GM18517 (cell line): ENCODE data around the gene IRF8.
"Not testable (repeated sequence)": the region's sequence is repeated elsewhere in the genome, so short reads cannot be mapped to it uniquely, and the experiment has no call there.

Experiments used
- ATAC-seq: cut with Tn5 transposase; IDR thresholded peaks from one replicate; pipeline ENCODE4 v1.9.1; 2021; ENCODE audit warnings: mild to moderate bottlenecking, moderate library complexity; ENCODE audit not compliant: unreplicated experiment

The IRF8 gene

GRCh38 chr16:85898521-85899442 lies at the start of gene IRF8:
Gene IRF8, plus strand, starts transcription at chr16:85899162. Its CDS starts 3,854 bp downstream, at chr16:85903016.
- no peak for ATAC-seq

GRCh38 chr16:85849388-85849787 lies 49.6 kb upstream of the IRF8 start:
- no peak for ATAC-seq

DNA sequence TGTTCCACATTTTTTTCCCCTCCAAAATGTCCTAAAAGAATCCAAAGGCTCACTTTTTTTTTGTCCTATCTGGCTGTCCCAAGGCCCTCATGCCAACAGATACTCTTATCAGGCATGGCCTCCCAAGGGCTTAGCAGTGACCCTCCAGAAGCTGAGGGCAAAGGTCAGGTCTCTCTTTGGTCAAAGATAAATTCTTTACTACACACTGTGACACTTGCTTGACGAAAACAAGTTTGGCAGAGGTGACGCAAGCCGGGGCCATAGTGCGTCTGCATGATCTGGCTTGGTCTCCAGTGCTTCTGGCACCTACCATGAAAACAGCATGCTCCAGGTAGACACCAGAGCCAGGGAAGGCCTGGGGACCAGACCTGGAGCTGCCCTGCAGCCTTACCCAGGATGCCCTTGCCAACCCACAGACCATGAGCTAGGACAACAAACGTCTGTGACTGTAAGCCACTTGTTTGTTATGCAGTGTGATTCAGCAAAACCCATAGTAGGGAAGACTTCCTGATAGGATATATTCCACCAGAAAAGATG lies 48.5 kb upstream of the IRF8 start:
- ATAC-seq, result no peak

DNA sequence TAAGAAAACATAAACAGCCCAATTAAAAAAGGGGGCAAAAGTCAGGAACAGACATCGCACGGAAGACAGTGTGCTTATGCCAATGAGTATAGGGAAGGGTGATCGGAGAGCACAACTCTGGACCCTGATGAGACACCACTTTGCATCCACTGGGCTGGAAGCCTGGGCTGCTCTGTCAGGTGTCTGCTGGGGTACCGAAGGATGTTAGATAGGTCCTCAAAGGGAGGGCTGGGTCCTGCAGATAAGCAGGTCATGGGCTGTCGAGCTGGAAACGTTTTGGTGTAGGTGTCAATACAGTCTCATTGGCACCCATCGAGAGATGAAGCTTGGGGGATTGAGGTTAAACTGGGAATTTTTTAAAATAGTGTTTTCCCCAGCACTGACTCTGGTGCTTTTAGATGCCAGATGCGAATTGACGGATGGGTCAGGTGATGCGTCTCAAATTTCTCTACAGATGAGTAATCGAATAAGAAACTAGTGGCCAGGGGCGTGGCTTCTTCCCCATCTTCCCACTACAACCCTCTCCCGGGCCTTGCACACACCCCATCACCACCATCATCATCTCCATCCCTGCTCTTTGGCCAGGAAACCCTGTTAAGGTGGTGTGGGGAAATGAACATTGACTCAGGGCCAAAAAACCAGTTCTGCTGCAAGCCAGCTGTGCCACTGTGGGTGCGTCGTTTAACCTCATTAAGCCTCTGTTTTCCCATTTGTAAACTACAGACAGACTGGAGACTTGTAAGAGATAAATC lies 47.8 kb upstream of the IRF8 start:
- no peak for ATAC-seq

- ATAC-seq, result no peak
These were observed 45.1 kb upstream of the IRF8 start for GRCh38 chr16:85853547-85854545.

DNA sequence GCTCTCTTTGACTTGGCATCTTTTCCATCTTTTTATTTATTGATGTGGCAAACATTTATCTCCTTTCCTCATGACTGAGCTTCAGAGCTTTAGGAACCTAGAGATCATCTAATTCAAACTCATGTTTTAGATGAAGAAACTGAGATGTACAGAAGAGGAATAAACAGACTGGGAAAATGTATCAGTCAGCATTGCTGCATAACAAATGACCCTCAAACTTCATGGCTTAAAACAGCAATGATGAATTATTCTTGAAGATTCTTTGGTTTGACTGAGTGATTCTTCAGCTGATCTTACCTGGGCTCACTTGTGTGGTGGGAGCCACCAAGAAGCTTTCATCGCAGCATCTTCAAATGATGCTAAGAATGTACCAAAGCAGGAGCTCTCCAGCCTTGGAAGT lies 44.0 kb upstream of the IRF8 start:
- ATAC-seq, result no peak

DNA sequence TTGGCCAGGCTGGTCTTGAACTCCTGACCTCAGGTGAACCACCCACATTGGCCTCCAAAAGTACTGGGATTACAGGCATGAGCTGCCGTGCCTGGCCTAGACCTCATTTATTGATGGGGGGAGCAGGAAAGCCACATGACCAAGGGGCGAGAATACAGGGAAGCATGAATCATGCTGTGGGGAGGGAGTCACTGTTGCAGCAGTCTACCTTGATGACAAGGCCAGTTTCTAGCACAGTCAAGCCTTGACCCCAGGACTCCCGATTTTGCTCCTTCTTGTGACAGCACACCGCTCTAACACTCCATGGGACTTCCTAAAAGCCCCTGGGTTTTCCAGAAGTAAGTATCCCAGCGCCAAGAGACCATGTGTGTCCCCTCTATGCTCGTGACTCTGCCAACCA lies 42.9 kb upstream of the IRF8 start:
- no peak for ATAC-seq

GRCh38 chr16:85856585-85856984 lies 42.4 kb upstream of the IRF8 start:
- ATAC-seq, result no peak

DNA sequence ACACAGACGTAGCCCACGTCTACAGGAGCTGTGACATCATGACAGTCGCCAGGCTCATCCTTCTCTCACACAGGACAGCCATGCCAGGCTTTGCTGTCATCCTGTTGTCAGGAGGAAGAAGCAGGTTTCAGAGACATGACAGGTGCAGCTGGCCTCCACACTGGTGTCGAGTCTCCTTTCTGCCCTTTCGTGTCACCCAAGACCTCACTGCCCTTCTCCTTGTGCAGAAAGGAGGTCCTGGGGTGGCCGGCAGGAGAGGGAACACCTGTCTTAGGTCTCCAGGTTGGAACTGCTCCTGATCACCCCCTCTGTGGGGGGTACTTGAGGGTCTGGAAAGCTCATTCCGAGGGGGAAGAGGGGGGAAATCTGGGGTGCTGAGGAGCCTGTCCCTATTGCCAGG lies 41.6 kb upstream of the IRF8 start:
- ATAC-seq, result no peak

- ATAC-seq, result not testable (repeated sequence)
These were observed 40.4 kb upstream of the IRF8 start for GRCh38 chr16:85858571-85858970.

GRCh38 chr16:85858984-85859817 lies 39.8 kb upstream of the IRF8 start:
- ATAC-seq, result no peak

DNA sequence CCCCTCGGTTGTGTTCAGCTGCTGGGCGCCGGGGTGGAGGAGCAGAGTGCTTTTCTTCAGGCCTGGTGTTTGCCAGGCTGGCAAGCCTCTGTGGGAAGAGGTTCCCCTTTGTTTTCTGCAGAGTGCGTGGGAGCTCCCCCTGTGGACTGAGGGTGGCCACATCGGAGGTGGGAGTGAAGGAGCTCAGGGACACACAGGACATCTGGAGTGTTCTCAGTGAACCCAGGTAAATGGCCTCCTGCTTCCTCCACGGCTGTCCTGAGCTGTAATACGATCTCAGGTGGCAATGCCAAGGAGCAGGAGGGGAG lies 39.2 kb upstream of the IRF8 start:
- no peak for ATAC-seq

- no peak for ATAC-seq
These were observed 38.4 kb upstream of the IRF8 start for GRCh38 chr16:85860413-85861094.

DNA sequence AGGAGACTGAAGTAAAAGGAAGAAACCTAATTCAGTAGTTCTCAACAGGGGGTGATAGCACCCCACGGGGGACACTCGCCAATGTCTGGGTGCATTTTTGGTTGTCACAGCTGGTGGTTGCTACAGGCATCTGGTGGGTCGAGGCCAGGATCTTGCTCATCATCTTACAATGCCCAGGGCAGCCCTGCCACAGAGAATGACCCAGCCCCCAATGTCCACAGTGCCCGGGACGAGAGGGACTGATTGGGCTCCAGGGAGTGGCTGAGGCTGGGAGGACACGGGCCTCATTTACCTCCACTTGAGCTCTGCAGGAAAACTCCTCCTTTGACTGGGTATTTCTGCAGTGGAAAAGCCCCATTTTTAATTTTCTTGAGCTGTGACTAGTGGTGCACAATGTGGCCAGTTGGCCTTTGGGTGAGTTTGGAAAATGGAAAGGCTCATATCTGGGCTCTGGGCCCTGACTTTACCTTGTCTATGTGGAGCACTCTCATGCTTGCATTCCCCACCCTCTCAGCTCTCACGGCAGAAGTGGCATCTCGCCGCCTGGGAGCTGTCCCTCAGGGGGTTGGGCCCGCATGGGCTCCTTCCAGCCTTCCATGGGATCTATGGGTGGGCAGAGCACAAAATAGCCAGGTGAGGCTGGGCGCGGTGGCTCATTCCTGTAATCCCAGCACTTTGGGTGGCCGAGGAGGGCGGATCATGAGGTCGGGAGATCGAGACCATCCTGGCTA lies 37.7 kb upstream of the IRF8 start:
- ATAC-seq, result no peak

- ATAC-seq, result no peak
These were observed 36.2 kb upstream of the IRF8 start for GRCh38 chr16:85862476-85863383.

DNA sequence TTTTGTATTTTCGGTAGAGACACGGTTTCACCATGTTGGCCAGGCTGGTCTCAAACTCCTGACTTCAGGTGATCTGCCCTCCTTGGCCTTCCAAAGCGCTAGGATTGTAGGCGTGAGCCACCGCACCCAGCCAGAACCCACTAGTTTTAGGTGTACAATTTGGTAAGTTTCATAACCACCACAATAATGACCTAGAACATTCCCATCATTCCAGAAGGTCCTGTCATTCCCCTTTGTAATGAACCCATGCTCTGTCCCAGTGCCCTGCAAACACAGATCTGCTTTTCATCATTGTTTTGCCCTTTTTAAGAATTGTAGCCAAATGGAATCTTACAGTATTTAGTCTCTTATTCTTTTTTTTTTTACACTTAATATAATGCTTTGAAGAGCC lies 35.6 kb upstream of the IRF8 start:
- no peak for ATAC-seq

DNA sequence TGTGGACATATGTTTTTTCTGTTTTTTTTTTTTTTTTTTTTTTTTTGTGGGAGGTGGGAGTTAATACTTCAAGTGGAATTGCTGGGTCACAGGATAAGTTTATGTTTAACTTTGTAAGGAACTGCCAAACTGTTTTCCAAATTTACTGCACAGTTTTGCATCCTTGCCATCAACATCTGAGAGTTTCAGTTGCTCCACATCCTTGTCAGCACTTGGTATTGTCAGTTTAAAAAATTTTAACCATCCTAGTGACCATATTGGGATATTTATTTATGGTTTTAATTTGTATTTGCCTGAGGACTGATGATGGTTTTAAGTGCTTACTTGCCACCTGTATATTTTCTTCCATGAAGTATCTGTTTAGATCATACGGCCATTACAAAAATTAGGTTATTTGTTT lies 34.0 kb upstream of the IRF8 start:
- ATAC-seq, result no peak

GRCh38 chr16:85867189-85867588 lies 31.8 kb upstream of the IRF8 start:
- ATAC-seq, result no peak
